NCI-H82 treated with DMSO at 0.1 percent for 48 hours (cell line): ENCODE measurements around the gene TOM1L2.

ENCODE experiments used
- DNase-seq: peaks from one replicate; lab custom pipeline; 2025; ENCODE audit not compliant: unreplicated experiment; lab: John Stamatoyannopoulos, UW

Gene TOM1L2

DNA sequence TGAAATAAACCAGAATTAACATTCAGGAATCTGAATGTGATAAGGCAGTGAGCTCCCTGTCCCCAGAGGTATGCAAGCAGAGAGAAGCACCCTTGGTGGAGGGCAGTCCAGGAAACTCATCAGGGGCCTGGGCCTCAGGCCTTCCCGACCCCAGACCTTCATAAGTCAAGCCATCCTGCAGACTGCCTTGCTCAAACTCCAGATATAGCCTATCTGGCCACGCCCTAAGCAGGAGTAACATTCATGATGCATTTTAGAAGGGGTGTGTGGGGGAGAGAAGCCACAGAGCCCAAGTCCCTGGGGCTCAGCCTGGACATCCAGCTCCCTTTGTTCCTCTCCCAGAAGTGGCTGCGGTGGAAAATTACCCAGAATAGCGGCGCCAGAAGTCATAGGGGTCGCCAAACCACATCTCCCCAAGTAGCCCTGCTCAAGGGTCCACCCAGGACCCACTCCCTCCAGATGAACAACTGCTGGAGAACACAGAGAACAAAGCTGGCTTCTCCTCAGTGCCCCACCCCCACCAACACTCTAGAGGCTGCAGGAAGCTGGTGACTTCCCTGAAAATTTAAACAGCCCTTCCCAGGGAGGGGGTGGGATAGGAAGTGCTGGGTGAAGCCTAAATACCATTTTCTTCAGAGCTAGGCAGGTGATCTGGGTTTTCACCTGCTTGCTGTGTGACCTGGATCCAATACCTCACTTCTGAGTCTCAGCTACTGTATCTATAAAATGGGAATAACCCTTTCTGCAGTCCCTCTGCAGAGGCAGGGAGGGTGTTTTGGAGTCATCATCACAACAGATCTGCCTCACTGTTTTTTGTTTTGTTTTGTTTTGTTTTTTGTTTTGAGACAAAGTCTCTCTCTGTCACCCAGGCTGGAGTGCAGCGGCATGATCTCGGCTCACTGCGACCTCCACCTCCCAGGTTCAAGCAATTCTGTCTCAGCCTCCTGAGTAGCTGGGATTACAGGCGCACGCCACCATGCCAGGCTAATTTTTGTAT, 133.9 kb downstream of the TOM1L2 start:
- DNase-seq, result peak; percentile 42

DNA sequence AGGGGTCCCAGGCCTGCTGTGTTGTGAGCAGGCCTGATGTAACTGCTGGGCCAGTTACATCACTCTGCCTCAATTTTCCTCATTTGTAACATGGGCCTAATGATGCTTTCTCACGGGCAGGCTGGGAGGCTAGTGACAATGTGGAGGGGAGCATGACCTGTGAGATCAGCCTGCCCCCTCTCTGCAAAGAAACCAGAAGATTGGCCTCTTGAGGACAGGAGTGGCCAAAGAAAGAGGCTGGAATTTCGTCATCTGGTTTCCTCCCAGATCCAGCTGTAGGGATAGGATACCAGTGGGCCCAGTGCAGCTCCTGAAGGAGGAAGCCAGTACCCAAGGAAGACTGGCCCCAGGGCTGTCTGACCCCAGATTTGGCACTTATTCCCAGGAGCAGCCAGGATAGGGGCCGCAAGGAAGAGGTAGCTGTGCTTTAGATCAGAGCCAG, 134.8 kb downstream of the TOM1L2 start:
- DNase-seq, result no peak

- no peak for DNase-seq
These were observed 135.3 kb downstream of the TOM1L2 start, which contains the start of gene SREBF1 for GRCh38 chr17:17836818-17837379. Gene SREBF1 (minus strand): TSS chr17:17836986. CDS start chr17:17836817, 169 bp downstream.

- DNase-seq, result peak; percentile 85
These were observed 135.9 kb downstream of the TOM1L2 start for GRCh38 chr17:17836250-17836817.

DNA sequence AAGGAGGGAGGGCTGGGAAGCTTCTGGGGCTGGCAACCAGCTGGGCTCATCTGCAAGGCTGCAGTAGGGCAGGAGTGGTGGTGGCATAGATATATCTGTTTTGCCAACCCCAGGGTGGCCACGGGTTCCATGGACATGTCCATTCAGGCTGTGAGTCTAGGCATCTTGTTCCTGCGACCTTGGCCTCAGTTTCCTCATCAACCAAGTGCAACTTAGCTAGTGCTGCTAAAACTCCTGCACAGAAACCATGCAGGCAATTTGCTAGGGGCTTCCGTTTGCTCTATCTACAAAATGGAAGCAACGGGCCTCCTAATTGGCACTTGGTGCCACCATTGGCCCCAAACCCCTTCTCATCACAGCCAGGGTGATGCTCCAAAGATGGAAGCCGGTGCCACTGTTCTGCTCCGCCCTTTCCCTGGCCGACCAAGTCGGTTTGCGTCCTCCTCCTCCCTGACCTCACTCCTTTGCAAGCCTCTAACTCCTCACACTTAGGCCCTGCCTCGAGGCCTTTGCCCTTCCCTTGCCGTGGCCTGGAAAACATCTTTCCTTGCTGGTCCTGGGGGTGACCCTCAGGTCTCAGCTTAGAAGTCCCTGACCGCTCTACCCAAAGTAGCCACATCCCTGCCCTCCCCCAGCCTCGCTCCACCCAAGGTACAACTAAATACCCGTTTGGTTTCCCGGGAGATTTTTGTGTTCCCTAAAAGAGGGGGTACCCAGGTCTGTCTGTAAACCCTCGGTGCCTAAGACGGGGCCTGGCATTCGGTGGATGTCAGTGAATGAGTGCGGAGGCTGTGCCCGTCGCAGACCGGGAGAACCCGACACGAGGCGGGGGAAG, 136.6 kb downstream of the TOM1L2 start:
- no peak for DNase-seq

- no peak for DNase-seq
These were observed 137.2 kb downstream of the TOM1L2 start for GRCh38 chr17:17834974-17835373.

DNA sequence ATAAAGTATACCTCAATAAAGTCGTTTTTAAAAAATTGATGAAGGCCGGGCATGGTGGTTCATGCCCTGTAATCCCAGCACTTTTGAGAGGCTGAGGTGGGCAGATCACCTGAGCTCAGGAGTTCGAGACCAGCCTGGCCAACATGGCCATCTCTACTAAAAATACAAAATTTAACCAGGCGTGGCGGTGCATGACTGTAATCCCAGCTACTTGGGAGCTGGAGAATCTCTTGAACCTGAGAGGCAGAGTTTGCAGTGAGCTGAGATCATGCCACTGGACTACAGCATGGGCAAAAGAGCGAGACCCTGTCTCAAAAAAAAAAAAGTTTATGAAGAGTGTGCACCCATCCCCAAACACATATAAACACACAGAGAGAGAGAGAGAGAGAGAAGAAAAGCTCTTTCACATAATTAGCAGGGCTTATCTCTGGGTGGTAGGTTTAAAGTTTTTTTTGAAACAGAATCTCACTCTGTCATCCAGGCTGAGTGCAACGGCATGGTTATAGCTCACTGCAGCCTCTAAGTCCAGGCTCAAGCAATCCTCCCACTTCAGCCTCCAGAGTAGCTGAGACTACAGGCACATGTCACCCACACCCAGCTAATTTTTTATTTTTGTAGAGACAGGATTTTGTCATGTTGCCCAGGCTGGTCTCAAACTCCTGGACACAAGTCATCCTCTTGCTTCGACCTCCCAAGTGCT, 138.4 kb downstream of the TOM1L2 start:
- no peak for DNase-seq

DNA sequence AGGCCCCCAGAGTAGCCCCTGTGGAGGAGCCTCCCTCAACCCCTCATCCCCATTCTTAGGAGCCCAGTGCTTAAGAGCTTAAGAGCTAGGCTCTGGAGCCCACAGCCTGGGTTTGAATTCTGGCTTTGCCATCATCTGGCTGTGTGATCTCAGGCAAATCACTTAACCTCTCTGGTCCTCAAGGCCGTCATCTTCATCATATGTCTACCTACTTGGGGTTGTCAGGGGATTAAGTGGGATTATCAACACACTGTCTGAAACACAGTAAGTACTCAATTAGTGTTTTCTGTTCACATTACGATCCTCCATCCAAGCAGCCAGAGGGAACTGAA, 140.2 kb downstream of the TOM1L2 start:
- DNase-seq, result peak; percentile 62

- DNase-seq, result peak; percentile 75
These were observed 140.8 kb downstream of the TOM1L2 start for GRCh38 chr17:17831208-17832031.

DNA sequence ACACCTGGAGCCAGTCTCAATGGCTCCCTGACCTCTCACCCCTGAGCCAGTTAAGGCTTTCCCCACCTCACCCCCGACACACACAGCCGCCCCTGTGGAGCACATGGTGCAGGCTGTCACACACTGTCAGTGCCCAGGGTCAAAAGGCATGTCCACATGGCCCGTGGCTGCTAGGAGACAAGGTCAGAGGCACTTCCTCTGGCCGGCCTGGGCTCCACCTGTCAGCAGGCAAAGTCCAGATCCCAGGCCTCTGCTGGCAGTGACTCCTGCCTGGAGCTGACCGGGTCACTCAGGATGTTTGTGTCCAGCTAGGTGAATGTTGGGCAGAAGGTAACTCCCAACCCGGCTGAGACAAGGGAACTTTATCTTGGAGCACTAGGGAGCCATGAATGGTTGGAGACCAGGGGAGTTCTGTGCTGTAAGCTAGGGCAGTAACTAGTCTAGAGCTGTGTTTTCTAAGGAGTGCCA, 141.4 kb downstream of the TOM1L2 start:
- no peak for DNase-seq

GRCh38 chr17:17830269-17830567, 142.0 kb downstream of the TOM1L2 start:
- DNase-seq, result no peak

GRCh38 chr17:17827826-17828621, 144.2 kb downstream of the TOM1L2 start:
- no peak for DNase-seq

DNA sequence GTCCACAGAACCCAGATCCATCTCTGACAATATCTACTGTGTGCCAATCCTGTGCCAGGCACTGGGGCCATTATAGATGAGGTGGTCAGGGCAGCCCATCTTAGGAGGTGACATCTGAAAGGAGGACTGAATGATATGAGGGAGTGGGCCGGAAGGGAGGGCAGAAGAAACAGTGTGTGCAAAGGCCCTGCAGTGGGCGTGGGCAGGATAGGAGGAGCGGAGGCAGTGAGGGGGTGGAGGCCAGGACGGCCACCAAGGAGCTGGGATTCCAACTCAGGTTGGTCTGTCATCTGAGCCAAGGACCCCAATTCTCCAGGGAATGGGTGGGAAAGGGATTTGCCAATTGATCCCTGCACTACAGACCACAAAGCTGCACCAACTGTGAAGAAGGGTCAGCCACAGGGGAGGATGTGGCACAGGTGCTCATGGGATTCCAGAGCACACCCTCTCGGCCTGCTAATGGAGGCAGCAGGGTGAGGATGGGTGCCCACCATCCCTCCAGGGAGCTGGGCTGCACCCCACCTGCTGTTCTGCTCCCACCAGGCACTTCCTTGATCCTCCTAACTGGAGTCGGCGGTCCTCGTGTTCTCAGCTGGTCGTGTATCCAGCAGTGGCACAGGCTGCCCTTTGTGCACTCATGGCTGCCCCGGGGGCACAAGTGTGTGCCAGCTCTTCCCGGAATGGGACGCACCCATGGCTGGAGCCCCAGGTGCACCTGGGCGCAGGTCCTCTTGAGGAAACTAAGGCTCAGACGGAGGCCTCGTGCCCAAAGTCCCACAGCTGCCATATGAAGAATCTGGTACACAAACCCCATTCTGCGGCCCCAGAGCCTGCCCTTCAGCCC, 145.0 kb downstream of the TOM1L2 start:
- no peak for DNase-seq

- DNase-seq, result no peak
These were observed 145.9 kb downstream of the TOM1L2 start for GRCh38 chr17:17826342-17826713.

GRCh38 chr17:17824783-17825614, 147.2 kb downstream of the TOM1L2 start:
- no peak for DNase-seq

GRCh38 chr17:17824119-17824782, 147.9 kb downstream of the TOM1L2 start:
- DNase-seq, result no peak
